NCI-H1048 (cell line): ENCODE data around the gene BHMT.

Experiments
- DNase-seq: peaks from one replicate; lab custom pipeline; 2025; lab: John Stamatoyannopoulos, UW

The BHMT gene, protein sequence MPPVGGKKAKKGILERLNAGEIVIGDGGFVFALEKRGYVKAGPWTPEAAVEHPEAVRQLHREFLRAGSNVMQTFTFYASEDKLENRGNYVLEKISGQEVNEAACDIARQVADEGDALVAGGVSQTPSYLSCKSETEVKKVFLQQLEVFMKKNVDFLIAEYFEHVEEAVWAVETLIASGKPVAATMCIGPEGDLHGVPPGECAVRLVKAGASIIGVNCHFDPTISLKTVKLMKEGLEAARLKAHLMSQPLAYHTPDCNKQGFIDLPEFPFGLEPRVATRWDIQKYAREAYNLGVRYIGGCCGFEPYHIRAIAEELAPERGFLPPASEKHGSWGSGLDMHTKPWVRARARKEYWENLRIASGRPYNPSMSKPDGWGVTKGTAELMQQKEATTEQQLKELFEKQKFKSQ

DNA sequence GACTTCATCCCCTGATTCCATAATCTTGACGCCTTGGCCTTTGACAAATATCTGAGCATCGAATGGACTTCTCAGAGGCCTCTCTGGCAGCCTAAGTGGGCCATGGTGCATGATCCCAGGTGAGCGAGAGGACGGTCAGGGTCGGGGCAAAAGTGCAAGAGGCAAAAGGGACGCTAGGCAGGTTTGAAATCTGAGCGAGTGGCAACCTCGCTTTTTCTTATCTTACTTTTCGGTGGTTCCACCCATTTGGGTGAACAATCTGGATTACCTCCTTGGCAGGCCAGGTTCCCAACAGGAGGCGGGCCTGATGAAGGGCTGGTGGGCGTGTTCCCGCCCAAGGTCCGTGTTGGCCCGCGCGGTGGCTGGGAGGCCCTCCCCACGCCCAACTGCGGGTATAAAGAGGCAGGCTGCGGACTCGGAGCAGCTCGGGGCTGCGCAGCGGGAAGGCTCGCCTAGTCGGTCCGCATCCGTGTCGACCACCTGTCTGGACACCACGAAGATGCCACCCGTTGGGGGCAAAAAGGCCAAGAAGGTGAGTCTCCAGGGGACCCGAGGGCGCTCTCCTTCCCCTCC is at the start of gene BHMT:
TSS of gene BHMT (plus strand) at position 423 of the 573 bp plus-strand sequence. CDS start at position 500, 77 bp downstream.
- DNase-seq = no peak

DNA sequence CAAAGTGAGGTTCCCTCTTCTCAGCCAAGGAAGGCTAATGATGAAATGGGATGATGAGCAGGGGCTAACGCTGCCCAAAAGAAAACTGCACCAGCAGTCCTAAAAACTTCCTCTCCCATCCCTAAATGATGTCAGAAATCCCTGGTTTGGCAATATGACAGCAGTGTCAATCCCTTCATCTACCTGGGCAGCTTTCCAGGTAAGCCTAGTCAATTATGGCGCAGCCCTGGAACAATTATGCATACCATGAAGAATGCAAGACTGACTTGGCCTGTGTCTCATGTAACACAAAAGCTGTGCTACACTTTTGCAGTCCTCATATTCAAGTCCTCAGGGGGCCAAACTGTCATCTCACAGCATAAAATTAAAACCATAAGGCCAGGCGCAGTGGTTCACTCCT is 49.2 kb upstream of the BHMT start:
- no peak for DNase-seq

DNA sequence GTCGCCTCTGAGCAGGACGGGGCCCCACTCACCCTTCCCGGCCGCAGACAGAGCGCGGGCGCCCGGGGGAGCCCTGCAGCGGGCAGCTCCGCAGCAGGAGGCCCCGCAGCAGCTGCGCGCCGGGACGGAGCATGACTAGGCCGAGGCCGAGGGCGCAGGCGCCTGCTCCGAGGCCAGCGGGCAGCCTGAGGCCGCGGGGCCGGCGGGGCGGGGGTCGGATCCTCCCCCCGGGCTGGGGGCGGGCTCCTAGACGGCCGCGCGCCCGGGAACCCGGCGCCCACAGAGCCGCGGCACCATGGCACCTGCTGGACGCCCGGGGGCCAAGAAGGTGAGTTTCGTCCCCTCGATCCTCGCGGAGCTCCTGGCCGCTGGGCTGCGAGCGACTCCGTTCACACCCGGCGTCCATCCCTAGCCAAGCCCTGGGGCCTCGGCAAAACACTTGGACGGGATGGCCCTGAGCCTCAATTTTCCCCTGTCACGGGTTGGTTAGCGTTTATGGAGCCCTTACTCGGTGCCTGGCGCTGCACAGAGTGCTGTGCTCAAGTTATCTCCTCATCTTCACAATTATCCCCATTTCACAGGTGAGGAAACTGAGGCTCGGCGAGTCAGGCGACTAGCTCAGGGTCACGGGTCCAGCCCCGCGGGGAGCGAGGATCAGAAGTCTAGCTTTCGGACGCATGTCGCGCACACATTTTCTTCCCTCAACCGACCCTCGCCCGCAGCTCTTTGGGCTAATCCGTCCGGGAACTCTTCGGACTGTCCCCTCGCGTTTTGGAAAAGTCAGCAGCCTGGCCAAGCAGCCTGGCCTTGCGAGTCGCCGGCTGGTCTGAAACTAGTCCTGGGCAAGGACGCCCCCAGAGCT is 41.9 kb upstream of the BHMT start, which contains the start of the genes BHMT2 and DMGDH:
TSS of gene BHMT2 (plus strand) at position 280 of the 862 bp plus-strand sequence. CDS start at position 296, 16 bp downstream.
TSS of gene DMGDH (minus strand) at position 187 of the 862 bp plus-strand sequence. CDS start at position 133, 54 bp downstream.
- no peak for DNase-seq

DNA sequence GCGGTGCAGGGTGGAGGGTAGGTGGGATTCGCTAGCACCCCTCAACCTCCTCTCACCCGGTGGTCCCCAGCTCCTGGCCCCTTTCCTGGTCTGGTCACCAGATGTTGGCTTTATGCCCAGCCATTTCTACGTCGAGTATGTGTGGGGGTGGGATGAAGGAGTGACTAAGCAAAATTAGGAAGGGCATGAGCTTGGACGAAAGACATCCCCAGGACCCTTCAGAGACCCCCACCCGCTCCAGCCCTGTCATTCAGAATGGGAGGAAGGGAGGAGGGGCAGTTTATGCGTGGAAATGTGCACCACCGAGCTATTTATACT is 41.3 kb upstream of the BHMT start:
- DNase-seq = no peak

DNA sequence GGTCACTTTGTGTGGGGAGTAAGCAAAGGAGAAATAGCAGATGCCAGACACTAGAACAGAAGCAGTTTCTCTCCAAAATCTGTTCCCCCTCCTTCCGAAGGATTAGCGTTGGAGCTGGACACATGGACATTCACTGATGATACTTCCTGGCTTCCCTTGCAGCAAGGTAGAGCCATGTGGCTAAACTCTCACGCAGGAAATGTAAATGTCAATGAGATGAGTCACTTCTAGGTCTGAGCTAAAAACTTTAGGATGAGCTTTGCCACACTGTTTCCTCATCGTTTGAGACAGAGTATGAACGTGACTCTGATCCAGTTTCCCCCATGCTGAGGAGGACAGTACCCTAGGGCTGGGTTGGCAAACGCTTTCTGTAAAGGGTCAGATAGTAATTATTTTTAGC is 37.0 kb upstream of the BHMT start:
- DNase-seq = no peak

DNA sequence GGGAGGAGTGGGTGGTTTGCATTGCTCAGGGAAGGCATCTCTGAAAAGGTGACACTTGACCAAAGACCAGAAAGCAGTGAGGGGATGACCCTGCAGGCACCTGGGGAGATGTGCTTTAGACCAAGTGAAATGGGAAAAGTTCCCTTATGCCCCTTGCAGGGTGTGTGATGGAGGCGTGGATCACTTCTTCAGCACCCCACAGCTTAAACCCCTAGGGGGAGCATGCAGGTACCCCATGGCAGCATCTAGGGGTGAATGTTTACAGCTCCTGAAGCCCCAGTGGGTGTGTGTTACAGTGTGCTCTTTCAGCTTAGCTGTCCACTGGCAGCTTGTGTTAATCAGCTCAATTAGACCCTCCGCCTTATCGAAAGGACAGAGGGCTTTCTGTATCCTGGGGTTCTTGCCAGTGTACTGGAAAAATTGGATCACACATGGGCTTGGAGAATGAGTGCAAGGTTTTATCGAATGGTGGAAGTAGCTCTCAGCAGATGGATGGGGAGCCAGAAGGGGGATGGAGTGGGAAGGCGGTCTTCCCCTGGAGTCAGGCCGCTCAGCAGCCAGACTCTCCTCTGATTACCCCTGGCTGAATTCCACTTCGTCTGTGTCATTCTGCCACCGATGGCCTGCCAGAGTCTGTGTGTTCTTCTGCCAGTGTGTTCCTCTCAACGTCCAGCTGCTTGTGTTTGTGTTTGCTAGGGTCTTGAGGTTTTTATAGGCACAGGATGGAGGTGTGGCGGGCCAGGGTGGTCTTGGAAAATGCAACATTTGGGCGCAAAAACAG is 35.8 kb upstream of the BHMT start:
- no peak for DNase-seq

DNA sequence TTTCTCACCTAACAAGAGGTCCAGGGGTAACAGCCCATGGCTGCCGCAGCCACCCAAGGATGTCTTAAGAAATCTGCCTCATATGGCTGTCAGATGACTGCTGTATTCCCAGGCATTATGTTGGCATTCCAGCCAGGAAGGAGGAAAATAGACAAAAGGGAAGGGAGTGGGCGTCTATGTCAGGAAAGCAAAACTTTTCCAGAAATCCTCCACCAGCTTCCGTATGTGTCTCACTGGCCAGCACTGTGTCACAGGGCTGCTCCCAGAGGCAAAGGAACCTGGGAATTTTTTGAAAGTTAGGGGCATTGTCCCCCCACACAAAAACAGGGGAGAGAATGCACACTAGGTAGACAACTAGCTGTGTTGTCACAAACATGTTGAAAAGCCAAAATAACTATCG is 34.8 kb upstream of the BHMT start:
- DNase-seq = no peak

DNA sequence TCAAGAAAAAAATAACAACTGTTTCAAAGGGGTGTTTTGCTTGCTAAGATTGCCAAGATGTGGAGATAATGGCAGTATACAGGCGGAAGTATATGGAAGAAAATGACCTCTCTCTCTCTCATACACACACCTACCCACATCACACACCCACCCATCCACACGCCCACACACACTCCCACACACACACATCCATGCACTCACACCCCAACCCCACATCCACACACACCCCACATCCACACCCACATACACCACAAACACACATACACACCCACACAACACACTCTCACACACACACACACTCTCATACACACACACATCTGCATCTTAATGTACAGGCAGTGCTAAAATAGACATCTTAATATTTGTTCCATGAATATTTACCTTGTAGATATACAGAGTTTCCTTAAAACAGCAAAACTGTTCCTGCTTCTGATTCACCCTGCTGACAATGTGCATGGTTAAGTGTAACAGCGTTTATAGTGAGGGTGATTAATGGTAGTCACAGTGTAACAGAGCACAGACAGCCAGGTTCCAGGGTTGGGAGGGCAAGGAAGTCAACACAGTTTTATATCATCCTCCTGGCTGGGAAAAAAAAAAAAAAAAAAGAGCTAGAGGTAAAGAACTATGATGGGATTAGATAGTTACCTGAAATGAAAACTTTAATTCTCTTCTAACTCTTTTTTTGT is 33.8 kb upstream of the BHMT start:
- no peak for DNase-seq

DNA sequence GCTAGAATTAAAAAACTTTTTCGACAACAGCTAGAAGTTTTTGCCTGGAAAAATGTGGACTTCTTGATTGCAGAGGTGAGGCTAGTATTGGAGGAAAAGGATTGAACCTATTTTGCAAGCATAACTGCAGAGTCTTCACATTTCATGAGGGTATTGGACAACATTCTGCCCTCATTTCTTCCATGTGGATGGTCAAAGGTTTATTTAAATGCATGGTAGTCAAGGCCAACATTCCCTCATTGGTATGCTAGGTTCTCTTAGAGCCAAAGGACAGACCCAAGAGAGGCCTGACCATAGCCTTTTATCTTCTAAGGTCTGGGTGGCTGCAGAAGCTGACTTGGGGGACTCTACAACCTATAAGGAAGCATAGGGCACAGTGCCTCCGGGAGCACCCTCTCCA is 30.8 kb upstream of the BHMT start:
- DNase-seq = no peak

DNA sequence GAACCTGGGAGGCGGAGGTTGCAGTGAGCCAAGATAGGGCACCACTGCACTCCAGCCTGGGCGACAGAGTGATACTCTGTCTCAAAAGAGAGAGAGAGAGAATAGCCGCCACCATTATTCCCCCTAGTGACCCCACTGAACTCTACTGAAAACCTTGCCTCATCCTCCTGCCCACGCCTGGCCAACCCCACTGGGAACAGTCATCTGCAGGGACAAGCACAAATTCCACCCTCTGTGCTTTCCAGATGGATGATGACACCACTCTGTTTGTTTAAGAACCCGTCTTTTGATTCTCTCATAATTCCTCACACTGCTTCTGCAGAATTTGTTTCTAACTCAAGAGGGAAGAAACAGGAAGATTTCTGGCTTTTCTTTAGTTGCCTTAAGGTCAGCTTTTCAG is 29.8 kb upstream of the BHMT start:
- no peak for DNase-seq

DNA sequence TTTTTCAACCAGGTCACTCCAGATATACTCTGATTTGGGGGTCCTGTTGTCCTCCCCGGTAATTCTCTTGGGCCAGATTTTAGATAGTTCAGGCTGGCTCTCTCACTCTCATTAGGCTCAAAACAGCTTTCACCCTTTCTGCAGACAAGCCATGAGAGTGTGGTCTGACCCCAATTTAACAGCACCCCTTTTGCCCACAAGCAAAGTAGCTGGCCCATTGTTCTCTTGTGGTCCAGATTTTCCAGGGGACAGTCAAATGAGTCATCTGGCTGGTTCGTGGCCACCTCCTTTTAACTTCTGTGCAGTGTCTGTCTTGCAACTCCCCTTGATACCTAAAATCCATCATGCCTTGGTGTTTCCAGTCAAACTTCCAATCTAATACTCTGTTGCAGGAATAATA is 25.5 kb upstream of the BHMT start:
- no peak for DNase-seq

DNA sequence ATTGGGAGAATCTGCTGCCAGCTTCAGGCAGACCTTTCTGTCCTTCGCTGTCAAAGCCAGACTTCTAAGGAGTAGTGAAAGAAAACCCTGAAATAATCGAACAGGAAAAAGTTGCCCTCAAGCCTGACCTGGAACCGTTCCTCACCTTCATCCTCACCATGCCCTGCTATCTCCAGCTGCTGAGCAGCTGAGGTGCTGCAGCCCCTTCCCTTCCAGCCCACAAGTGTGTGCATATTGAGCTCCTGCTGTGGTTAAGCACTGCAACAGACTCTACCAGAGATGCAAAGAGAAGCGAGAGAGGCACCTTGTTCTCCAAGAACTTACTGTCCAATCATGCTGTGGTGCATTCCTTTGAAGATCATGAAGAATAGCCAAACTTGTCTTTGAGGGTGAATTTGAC is 23.1 kb upstream of the BHMT start:
- DNase-seq = no peak

DNA sequence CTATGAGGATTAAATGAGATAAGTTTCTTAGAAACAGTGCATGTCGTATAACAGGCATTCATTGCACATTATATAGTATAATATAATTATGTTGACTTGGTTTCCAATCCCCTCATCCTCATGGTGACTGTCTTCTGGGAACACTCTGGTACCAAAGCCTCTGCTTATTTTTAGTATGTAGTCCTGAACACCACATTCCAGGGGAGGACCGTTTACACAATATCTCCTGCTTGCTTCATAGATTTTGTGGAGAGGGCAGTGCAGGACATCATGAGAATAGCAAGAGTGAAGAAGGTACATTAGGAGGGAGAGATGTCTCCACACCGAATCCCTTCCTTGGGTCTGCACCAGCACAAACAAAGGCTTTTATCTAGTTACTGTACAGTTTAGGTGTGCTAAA is 20.5 kb upstream of the BHMT start:
- no peak for DNase-seq

DNA sequence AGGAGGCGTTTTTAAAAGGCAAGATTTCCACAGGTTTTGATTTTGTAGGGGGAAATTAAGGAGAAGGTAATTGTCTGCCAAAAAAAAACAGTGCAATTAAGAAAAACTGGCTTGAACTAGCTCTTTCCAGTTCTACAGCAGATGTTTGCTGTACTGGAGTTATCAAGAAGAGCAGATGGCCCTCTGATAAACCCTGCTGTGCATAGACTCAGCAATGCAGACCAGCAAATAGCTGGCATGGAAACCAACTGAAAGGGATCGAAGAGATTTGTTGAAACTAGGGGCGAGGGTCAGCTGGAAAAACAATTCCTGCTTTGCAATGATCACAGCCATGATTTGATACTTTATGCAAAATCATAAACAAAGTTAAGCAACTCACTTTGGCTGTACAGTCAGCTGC is 17.8 kb upstream of the BHMT start:
- DNase-seq = no peak

DNA sequence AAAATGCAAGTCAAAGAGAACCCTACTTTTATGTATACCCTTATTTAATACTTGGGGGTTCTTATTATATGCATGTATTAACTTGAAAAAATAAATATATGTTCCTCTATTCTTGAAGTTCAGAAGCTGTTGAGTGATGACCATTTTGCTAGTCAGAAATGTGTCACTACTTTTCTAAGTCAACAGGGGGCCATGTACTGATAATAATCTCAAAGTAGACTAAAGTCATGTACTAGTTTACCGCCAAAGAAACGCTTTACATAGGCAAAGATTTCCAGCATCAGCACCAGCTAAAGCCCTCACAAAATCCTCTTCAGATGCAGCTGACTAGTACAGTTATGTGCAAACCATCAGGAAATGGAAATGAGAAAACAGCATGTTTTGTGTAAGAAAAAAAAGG is 5.7 kb upstream of the BHMT start:
- DNase-seq = no peak

DNA sequence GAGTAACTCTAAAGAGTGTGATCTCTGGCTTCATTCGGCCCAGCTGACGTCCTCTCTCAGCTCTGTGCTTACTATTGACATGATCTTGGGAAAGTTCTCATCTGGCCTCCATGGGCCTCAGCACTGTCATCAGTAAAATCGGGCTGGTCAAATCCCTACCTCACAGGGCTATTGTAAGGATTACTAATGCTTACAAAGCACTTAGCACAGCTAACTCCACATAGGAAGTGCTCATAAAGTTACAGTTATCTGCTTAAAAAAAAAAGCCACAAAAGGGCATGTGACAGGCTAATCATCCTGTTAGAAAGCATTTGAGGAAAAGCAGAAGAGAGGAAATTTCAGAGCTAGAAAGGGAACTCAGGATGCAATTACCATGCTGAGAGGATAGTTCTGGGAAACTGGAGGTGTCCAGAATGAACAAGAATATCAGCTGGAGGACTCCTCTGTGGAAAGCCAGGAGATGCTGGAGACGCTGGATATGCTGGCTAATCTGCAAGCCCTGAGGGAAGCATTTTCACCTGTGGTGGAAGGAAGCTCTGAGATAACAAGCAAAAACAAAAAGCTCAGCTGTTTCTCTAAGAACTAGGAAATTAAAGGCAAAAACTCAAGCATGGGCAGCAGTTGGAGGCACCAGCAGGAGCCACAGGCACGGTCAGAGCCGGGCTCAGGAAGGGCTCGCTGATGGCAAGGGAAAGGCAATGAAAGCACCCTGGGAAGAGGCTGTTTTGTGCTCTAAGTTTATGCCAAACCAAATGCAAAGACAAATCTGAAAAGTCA is 4.4 kb upstream of the BHMT start:
- no peak for DNase-seq

DNA sequence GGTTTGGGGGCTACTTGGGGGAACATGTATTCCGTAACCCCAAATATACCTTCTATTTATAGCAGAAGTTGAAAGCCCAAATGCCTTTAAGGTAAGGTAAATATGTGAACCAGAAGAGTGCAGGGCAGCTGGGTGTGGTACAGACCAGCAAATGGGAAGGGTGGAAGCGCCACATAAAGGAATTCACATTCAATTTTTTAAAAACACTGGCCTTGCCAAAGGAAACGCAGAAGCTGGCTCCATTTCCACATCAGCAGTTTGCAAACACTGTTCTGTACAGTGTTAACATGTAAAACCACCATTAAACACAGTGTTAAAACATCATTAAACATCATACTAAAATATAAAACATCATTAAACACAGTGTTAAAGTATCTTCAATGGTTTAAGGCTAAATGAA is 3.5 kb upstream of the BHMT start:
- DNase-seq = no peak

DNA sequence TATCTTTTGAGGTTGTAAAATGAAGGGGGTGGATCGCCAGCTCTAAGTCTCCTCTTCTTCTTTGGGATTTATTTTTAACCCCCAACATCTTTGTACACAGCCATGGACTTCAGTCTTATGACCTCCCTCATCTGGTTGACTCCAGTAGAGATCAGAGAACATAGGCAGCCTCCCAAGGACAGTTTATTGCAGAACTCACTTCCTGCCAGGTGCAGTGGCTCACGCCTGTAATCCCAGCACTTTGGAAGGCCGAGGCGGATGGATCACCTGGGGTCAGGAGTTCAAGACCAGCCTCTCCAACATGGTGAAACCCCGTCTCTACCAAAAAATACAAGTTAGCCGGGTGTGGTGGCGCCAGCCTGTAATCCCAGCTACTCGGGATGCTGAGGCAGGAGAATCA is 2.8 kb upstream of the BHMT start:
- no peak for DNase-seq

DNA sequence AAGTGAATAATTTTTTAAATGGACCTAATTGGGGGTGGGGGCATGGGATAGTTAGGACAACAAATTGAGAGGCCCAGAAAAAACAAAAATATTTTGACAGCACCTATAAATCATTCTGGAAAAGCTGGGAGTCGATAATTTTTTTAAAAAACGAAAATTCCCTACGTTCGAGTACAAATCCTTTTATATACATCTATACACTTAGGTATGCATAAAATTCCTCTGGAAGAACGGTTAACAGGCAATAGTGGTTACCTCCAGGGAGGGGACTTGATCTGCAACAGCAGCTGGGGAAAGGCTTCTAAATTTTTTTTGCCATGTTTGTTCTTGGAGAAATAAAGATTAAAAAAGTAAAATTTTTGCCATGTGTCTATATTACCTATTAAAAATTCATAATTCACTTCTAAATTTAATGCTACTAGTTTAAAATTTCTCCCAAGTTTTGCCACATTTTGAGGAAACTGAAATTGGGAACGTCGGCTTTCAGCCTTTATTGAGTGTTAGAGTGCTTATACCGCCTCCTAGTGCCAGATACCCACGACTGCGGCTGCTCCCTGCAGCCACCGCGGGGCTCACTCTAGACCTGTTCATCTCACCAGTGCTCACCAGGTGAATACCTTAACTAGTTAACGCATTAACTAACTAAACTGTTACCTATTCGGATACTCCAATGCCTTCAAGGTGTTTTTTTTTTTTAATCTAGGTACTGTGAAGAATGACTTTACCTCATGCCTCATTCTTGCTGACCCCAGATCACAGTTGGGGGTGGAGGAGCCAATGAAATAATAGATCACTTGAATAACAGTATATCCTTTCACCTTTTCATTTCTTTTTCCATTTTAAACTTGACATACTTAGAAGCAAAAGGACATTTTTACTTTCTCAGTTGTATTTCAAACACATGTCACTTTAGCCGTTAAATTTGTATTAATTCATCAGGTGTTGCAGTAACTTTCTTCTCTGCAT is 1.8 kb upstream of the BHMT start:
- DNase-seq = no peak
